Testis (tissue), 2 donors: Measurements from ENCODE around the gene NLRP6.

ENCODE experiments used
- POLR2A ChIP-seq: fragments of 450-650 bp; IDR thresholded peaks from one replicate; pipeline ENCODE4 v1.6.1; 2017; ENCODE audit warnings: antibody characterized with exemption, mild to moderate bottlenecking, moderate library complexity
- TF ChIP-seq, protein P1 (sequence below), 3 experiments: fragments of 450-650 bp in 2 of 3; fragments of 200-600 bp in 1 of 3; sonication (generic) in 1 of 3; IDR thresholded peaks; one replicate each; pipeline ENCODE4 v1.5.1; 2016 to 2019; ENCODE audit warnings: antibody characterized with exemption in 3 of 3, mild to moderate bottlenecking in 2 of 3, moderate library complexity in 1 of 3

- TF ChIP-seq, protein P1, sequence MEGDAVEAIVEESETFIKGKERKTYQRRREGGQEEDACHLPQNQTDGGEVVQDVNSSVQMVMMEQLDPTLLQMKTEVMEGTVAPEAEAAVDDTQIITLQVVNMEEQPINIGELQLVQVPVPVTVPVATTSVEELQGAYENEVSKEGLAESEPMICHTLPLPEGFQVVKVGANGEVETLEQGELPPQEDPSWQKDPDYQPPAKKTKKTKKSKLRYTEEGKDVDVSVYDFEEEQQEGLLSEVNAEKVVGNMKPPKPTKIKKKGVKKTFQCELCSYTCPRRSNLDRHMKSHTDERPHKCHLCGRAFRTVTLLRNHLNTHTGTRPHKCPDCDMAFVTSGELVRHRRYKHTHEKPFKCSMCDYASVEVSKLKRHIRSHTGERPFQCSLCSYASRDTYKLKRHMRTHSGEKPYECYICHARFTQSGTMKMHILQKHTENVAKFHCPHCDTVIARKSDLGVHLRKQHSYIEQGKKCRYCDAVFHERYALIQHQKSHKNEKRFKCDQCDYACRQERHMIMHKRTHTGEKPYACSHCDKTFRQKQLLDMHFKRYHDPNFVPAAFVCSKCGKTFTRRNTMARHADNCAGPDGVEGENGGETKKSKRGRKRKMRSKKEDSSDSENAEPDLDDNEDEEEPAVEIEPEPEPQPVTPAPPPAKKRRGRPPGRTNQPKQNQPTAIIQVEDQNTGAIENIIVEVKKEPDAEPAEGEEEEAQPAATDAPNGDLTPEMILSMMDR (IDR thresholded peaks at IDR 0.05): no peak
- no peak for TF ChIP-seq POLR2A
Observed at GRCh38 chr11:271319-271715, 6.9 kb upstream of the NLRP6 start.
